Naive thymus-derived CD8-positive, alpha-beta T cell (primary cell): ENCODE data around the gene SULT6B1. TPM values are rescaled to one million over a fixed set of nuclear protein-coding genes. Genes with fewer than 3 reads are reported as not detected.

Source experiments
- ATAC-seq, 2 donors: fragments of 150-1000 bp; cut with Tn5 transposase in 1 of 2; sonication (Bioruptor Pico), chemical (Tn5 transposase) in 1 of 2; 1 replicate in 1 of 2; 2 replicates in 1 of 2; pipeline ENCODE4 v1.10.0; 2021; ENCODE audit warnings: mild to moderate bottlenecking in 2 of 2, moderate library complexity in 2 of 2
- POLR2A ChIA-PET: fragments of 350-600 bp; sonication (Branson Sonifier 250); formaldehyde crosslinking; loops from one replicate; lab custom pipeline; 2021; ENCODE audit warnings: antibody characterized with exemption; lab: Charles Lee
- DNase-seq, 10 donors: peaks; one replicate each; pipeline versions ENCODE4 v3.0.0 to v3.0.0-alpha.2; 2020 to 2022
- H3K27ac Mint-ChIP-seq, 10 donors: one replicate each; pipeline ENCODE4 v1.8.0; 2020 to 2022; ENCODE audit warnings: mild to moderate bottlenecking in 10 of 10, mixed read lengths in 10 of 10, moderate library complexity in 4 of 10, inconsistent platforms in 1 of 10
- H3K27me3 Mint-ChIP-seq, 5 donors: one replicate each; pipeline ENCODE4 v1.8.0; 2021 to 2022; ENCODE audit warnings: mixed read lengths in 5 of 5
- H3K36me3 Mint-ChIP-seq, 3 donors: one replicate each; pipeline ENCODE4 v1.8.0; 2020 to 2022; ENCODE audit warnings: mixed read lengths in 3 of 3, mild to moderate bottlenecking in 2 of 3, inconsistent platforms in 1 of 3
- H3K4me1 Mint-ChIP-seq, 4 donors: one replicate each; pipeline ENCODE4 v1.8.0; 2021 to 2022; ENCODE audit warnings: mixed read lengths in 4 of 4
- H3K4me3 Mint-ChIP-seq, 10 donors: one replicate each; pipeline ENCODE4 v1.8.0; 2020 to 2022; ENCODE audit warnings: mild to moderate bottlenecking in 10 of 10, mixed read lengths in 10 of 10, moderate library complexity in 6 of 10, inconsistent platforms in 1 of 10
- H3K9me3 Mint-ChIP-seq, 9 donors: one replicate each; pipeline ENCODE4 v1.8.0; 2020 to 2022; ENCODE audit warnings: mixed read lengths in 9 of 9, mild to moderate bottlenecking in 3 of 9, inconsistent platforms in 1 of 9, moderate library complexity in 1 of 9
- polyA plus RNA-seq, 3 donors: library from polyadenylated mRNA; unstranded; fragments of 300-500 nt; fragmentation: Illumina TruSeq; gene quantifications; one replicate each; pipeline ENCODE4 v1.2.3, GENCODE V29; 2021
- total RNA-seq, 8 experiments: library from RNA in 2 of 8; stranded (reverse) in 2 of 8; gene quantifications; one replicate each; pipeline ENCODE4 v1.2.3 and lab custom pipeline; 2021 to 2026

Gene SULT6B1
- total and polyA plus RNA-seq, 5 experiments from 2014 or later: not detected

GRCh38 chr2:37132914-37133313 lies 55.6 kb downstream of the SULT6B1 start:
- DNase-seq (no peak), ATAC-seq (no peak)
- Mint-ChIP-seq H3K4me3 (no peak overlapping the region), H3K36me3 (peaks cover 20 to 49% (median 30%) of the 10 kb centered on the region in 3 donors), H3K27ac (peak overlapping the region in 1 of 10 donors; percentile 28), H3K4me1 (peaks cover 3 to 13% (median 6%) of the 10 kb centered on the region in 4 donors), H3K27me3 (no peaks in the 10 kb centered on the region), H3K9me3 (peaks cover 0 to 2% (median 0%) of the 10 kb centered on the region in 9 donors)
- POLR2A ChIA-PET: interaction anchor here (1.2 kb wide), 1 partner anchor 23 kb away, joined by 4 read pairs; the partner anchor contains the start of gene EIF2AK2

GRCh38 chr2:37125416-37125815 lies 63.1 kb downstream of the SULT6B1 start:
- Mint-ChIP-seq H3K27ac (peak overlapping the region in 3 of 10 donors; percentile 7 to 75 (median 53)), H3K4me1 (peaks cover under 1 to 12% (median 2%) of the 10 kb centered on the region in 4 donors), H3K36me3 (peaks cover 8 to 88% (median 51%) of the 10 kb centered on the region in 3 donors), H3K9me3 (no peaks in the 10 kb centered on the region), H3K4me3 (no peak overlapping the region), H3K27me3 (no peaks in the 10 kb centered on the region)
- POLR2A ChIA-PET: no interaction called here
- DNase-seq: no peak
- ATAC-seq: no peak

GRCh38 chr2:37119157-37119556 lies 69.3 kb downstream of the SULT6B1 start:
- H3K36me3 Mint-ChIP-seq: peaks cover 0 to 77% (median 22%) of the 10 kb centered on the region in 3 donors
- POLR2A ChIA-PET: no interaction called here
- H3K4me3 Mint-ChIP-seq: no peak overlapping the region
- DNase-seq (no peak), ATAC-seq (no peak)
- H3K9me3 Mint-ChIP-seq: no peaks in the 10 kb centered on the region
- peaks cover 0 to 4% (median 0%) of the 10 kb centered on the region in 4 donors for H3K4me1 Mint-ChIP-seq
- no peaks in the 10 kb centered on the region for H3K27me3 Mint-ChIP-seq
- peak overlapping the region in 2 of 10 donors; percentile 1 to 27 for H3K27ac Mint-ChIP-seq

Other genes starting within 250 kb of the SULT6B1 start
- gene STRN, start 222.1 kb downstream of the SULT6B1 start, total RNA-seq: 10 to 100 TPM; 33.4 to 34.9 TPM
- 10 to 100 TPM in 1 of 3 donors, 1 to 10 TPM in 2; 6.8 to 10.8 (median 7.8) TPM for gene STRN, start 222.1 kb downstream of the SULT6B1 start, polyA plus RNA-seq
- 10 to 100 TPM; 36.6 to 40.2 TPM for gene HEATR5B, start 104.3 kb downstream of the SULT6B1 start, total RNA-seq
- gene HEATR5B, start 104.3 kb downstream of the SULT6B1 start, polyA plus RNA-seq: 10 to 100 TPM in 1 of 3 donors, 1 to 10 TPM in 2; 5.1 to 10.1 (median 7.1) TPM
- gene GPATCH11, start 104.2 kb downstream of the SULT6B1 start, total RNA-seq: 10 to 100 TPM; 15.3 to 16.8 TPM
- 1 to 10 TPM; 6.7 to 9.6 (median 9.5) TPM for gene GPATCH11, start 104.2 kb downstream of the SULT6B1 start, polyA plus RNA-seq
- gene EIF2AK2, start 31.7 kb downstream of the SULT6B1 start, total RNA-seq: 10 to 100 TPM; 24.4 to 31.1 TPM
- gene EIF2AK2, start 31.7 kb downstream of the SULT6B1 start, polyA plus RNA-seq: 10 to 100 TPM; 18.8 to 28.8 (median 21.6) TPM
- gene CEBPZOS, start 7.8 kb upstream of the SULT6B1 start, total RNA-seq: 10 to 100 TPM; 42.3 to 45.4 TPM
- 10 to 100 TPM; 43.0 to 44.5 (median 43.8) TPM for gene CEBPZOS, start 7.8 kb upstream of the SULT6B1 start, polyA plus RNA-seq
- gene CEBPZ, start 42.9 kb upstream of the SULT6B1 start, total RNA-seq: 10 to 100 TPM; 88.4 to 98.5 TPM
- 10 to 100 TPM; 24.3 to 37.8 (median 25.7) TPM for gene CEBPZ, start 42.9 kb upstream of the SULT6B1 start, polyA plus RNA-seq
- 10 to 100 TPM; 32.4 to 35.2 TPM for gene NDUFAF7, start 43.0 kb upstream of the SULT6B1 start, total RNA-seq
- 1 to 10 TPM; 5.7 to 9.5 (median 8.4) TPM for gene NDUFAF7, start 43.0 kb upstream of the SULT6B1 start, polyA plus RNA-seq
- gene PRKD3, start 136.2 kb upstream of the SULT6B1 start, total RNA-seq: 10 to 100 TPM; 47.3 to 50.2 TPM
- 10 to 100 TPM; 22.9 to 26.5 (median 25.0) TPM for gene PRKD3, start 136.2 kb upstream of the SULT6B1 start, polyA plus RNA-seq
- under 1 TPM in 1 of 2 experiments, not detected in 1; 0.52 TPM for gene QPCT, start 156.0 kb upstream of the SULT6B1 start, total RNA-seq
- gene QPCT, start 156.0 kb upstream of the SULT6B1 start, polyA plus RNA-seq: under 1 TPM in 2 of 3 donors, not detected in 1; 0.20 to 0.50 TPM